ENCODE measurements around the gene MED15. TPM values are rescaled to one million over a fixed set of nuclear protein-coding genes. Genes with fewer than 3 reads are reported as not detected.
"Not testable (repeated sequence)": the region's sequence is repeated elsewhere in the genome, so short reads cannot be mapped to it uniquely, and the experiment has no call there.

Gene MED15
- polyA plus RNA-seq, 3 donors from 2014 or later: 12.1 to 91.3 (median 23.0) TPM

- H3K27me3 Mint-ChIP-seq (ENCODE audit: low read depth in 3 of 3); DNase-seq; H3K9me3 Mint-ChIP-seq; H3K4me1 Mint-ChIP-seq; H3K4me3 Mint-ChIP-seq: not testable (repeated sequence)
- peaks cover 11 to 15% (median 15%) of the 10 kb centered on the region in 3 donors for H3K36me3 Mint-ChIP-seq
- peak overlapping the region in 2 of 6 donors; percentile 18 to 66 for H3K27ac Mint-ChIP-seq
Measured at GRCh38 chr22:20470525-20470924, 36.9 kb upstream of the MED15 start.

GRCh38 chr22:20471126-20471833 is 36.1 kb upstream of the MED15 start:
- Mint-ChIP-seq H3K27ac (no peak overlapping the region), H3K4me3 (no peak overlapping the region), H3K36me3 (peaks cover 11 to 15% (median 11%) of the 10 kb centered on the region in 3 donors), H3K9me3 (no peaks in the 10 kb centered on the region), H3K4me1 (peaks cover 0 to 2% of the 10 kb centered on the region in 2 donors), H3K27me3 (ENCODE audit: low read depth in 3 of 3) (peaks cover 0 to 3% (median 0%) of the 10 kb centered on the region in 3 donors)
- DNase-seq: no peak

GRCh38 chr22:20472629-20473442 is 34.6 kb upstream of the MED15 start:
- Mint-ChIP-seq H3K27me3 (ENCODE audit: low read depth in 3 of 3) (peaks cover 0 to 3% (median 0%) of the 10 kb centered on the region in 3 donors), H3K9me3 (no peaks in the 10 kb centered on the region), H3K36me3 (peaks cover 11 to 17% (median 11%) of the 10 kb centered on the region in 3 donors), H3K27ac (peak overlapping the region in 1 of 6 donors; percentile 51), H3K4me3 (no peak overlapping the region), H3K4me1 (peaks cover 0 to 2% of the 10 kb centered on the region in 2 donors)
- no peak for DNase-seq

- Mint-ChIP-seq H3K9me3 (no peaks in the 10 kb centered on the region), H3K4me1 (peaks cover 2 to 4% of the 10 kb centered on the region in 2 donors), H3K4me3 (no peak overlapping the region), H3K36me3 (peaks cover 5 to 12% (median 9%) of the 10 kb centered on the region in 3 donors), H3K27ac (peak overlapping the region in 1 of 6 donors; percentile 4), H3K27me3 (ENCODE audit: low read depth in 3 of 3) (peaks cover 0 to 3% (median 0%) of the 10 kb centered on the region in 3 donors)
- DNase-seq: no peak
Measured at GRCh38 chr22:20475115-20475436, 32.3 kb upstream of the MED15 start.

GRCh38 chr22:20475569-20475968 is 31.8 kb upstream of the MED15 start:
- H3K4me1 Mint-ChIP-seq; H3K27ac Mint-ChIP-seq; H3K9me3 Mint-ChIP-seq; H3K27me3 Mint-ChIP-seq (ENCODE audit: low read depth in 3 of 3); DNase-seq; H3K36me3 Mint-ChIP-seq; H3K4me3 Mint-ChIP-seq: not testable (repeated sequence)

GRCh38 chr22:20478059-20478458 is 29.4 kb upstream of the MED15 start:
- H3K27ac Mint-ChIP-seq: peak overlapping the region in 1 of 6 donors; percentile 22
- H3K4me1 Mint-ChIP-seq; H3K27me3 Mint-ChIP-seq (ENCODE audit: low read depth in 3 of 3); H3K36me3 Mint-ChIP-seq; DNase-seq; H3K4me3 Mint-ChIP-seq; H3K9me3 Mint-ChIP-seq: not testable (repeated sequence)

GRCh38 chr22:20479612-20480196 is 27.7 kb upstream of the MED15 start:
- H3K9me3 Mint-ChIP-seq: no peaks in the 10 kb centered on the region
- H3K27me3 Mint-ChIP-seq (ENCODE audit: low read depth in 3 of 3): peaks cover 0 to 2% (median 0%) of the 10 kb centered on the region in 3 donors
- H3K4me3 Mint-ChIP-seq: no peak overlapping the region
- no peak for DNase-seq
- H3K27ac Mint-ChIP-seq: peak overlapping the region in 1 of 6 donors; percentile 55
- H3K36me3 Mint-ChIP-seq: peaks cover 6 to 11% (median 8%) of the 10 kb centered on the region in 3 donors
- peaks cover 0 to 5% of the 10 kb centered on the region in 2 donors for H3K4me1 Mint-ChIP-seq

- DNase-seq: not testable (repeated sequence)
Measured at GRCh38 chr22:20483143-20483506, 24.3 kb upstream of the MED15 start.

GRCh38 chr22:20483771-20484170 is 23.6 kb upstream of the MED15 start:
- Mint-ChIP-seq H3K27me3 (ENCODE audit: low read depth in 3 of 3) (peaks cover 0 to 2% (median 0%) of the 10 kb centered on the region in 3 donors), H3K4me1 (peaks cover 5 to 7% of the 10 kb centered on the region in 2 donors), H3K36me3 (peaks cover 6 to 12% (median 10%) of the 10 kb centered on the region in 3 donors), H3K9me3 (no peaks in the 10 kb centered on the region), H3K27ac (no peak overlapping the region), H3K4me3 (no peak overlapping the region)
- DNase-seq: no peak

More at GRCh38 chr22:20483143-20483506, 24.3 kb upstream of the MED15 start:
- not testable (repeated sequence) for H3K27ac Mint-ChIP-seq; H3K27me3 Mint-ChIP-seq (ENCODE audit: low read depth in 3 of 3); H3K4me3 Mint-ChIP-seq; H3K4me1 Mint-ChIP-seq; H3K9me3 Mint-ChIP-seq
- peaks cover 6 to 12% (median 10%) of the 10 kb centered on the region in 3 donors for H3K36me3 Mint-ChIP-seq

GRCh38 chr22:20484948-20485683 is 22.3 kb upstream of the MED15 start:
- no peak for DNase-seq
- peaks cover 0 to 17% (median 10%) of the 10 kb centered on the region in 3 donors for H3K36me3 Mint-ChIP-seq
- H3K4me1 Mint-ChIP-seq: peaks cover 11 to 14% of the 10 kb centered on the region in 2 donors
- H3K4me3 Mint-ChIP-seq: no peak overlapping the region
- H3K27ac Mint-ChIP-seq: peak overlapping the region in 3 of 6 donors; percentile 0 to 75 (median 10)
- no peaks in the 10 kb centered on the region for H3K9me3 Mint-ChIP-seq
- H3K27me3 Mint-ChIP-seq (ENCODE audit: low read depth in 3 of 3): peaks cover 0 to 2% (median 0%) of the 10 kb centered on the region in 3 donors

GRCh38 chr22:20486229-20486628 is 21.2 kb upstream of the MED15 start:
- H3K36me3 Mint-ChIP-seq: peaks cover 0 to 17% (median 10%) of the 10 kb centered on the region in 3 donors
- peaks cover 0 to 2% (median 0%) of the 10 kb centered on the region in 3 donors for H3K27me3 Mint-ChIP-seq (ENCODE audit: low read depth in 3 of 3)
- no peaks in the 10 kb centered on the region for H3K9me3 Mint-ChIP-seq
- H3K4me3 Mint-ChIP-seq: no peak overlapping the region
- DNase-seq: no peak
- H3K4me1 Mint-ChIP-seq: peaks cover 14 to 19% of the 10 kb centered on the region in 2 donors
- H3K27ac Mint-ChIP-seq: peak overlapping the region in 2 of 6 donors; percentile 17 to 30

GRCh38 chr22:20487715-20488114 is 19.7 kb upstream of the MED15 start:
- H3K36me3 Mint-ChIP-seq: peaks cover 0 to 17% (median 10%) of the 10 kb centered on the region in 3 donors
- peaks cover 18 to 28% of the 10 kb centered on the region in 2 donors for H3K4me1 Mint-ChIP-seq
- DNase-seq: no peak
- no peak overlapping the region for H3K4me3 Mint-ChIP-seq
- H3K27ac Mint-ChIP-seq: peak overlapping the region in 1 of 6 donors; percentile 30
- peaks cover 0 to 2% (median 0%) of the 10 kb centered on the region in 3 donors for H3K27me3 Mint-ChIP-seq (ENCODE audit: low read depth in 3 of 3)
- H3K9me3 Mint-ChIP-seq: no peaks in the 10 kb centered on the region

- DNase-seq: no peak
- Mint-ChIP-seq H3K4me3 (no peak overlapping the region), H3K36me3 (peaks cover 0 to 9% (median 4%) of the 10 kb centered on the region in 3 donors), H3K27ac (peak overlapping the region in 1 of 6 donors; percentile 18), H3K27me3 (ENCODE audit: low read depth in 3 of 3) (peaks cover 0 to 2% (median 0%) of the 10 kb centered on the region in 3 donors), H3K9me3 (no peaks in the 10 kb centered on the region), H3K4me1 (peaks cover 23 to 33% of the 10 kb centered on the region in 2 donors)
Measured at GRCh38 chr22:20488946-20489345, 18.5 kb upstream of the MED15 start.

Measured in immature natural killer cell (primary cell).